Mucosa of gallbladder (tissue), 1 donor: ENCODE measurements around the gene AFF1. TPM values are rescaled to one million over a fixed set of nuclear protein-coding genes. Genes with fewer than 3 reads are reported as not detected.
A peak's percentile ranks its signal among the peaks of the same experiment; 100 is the strongest.
"Not testable (repeated sequence)": the region's sequence is repeated elsewhere in the genome, so short reads cannot be mapped to it uniquely, and the experiment has no call there.

ENCODE experiments used
- DNase-seq: peaks from one replicate; pipeline ENCODE4 v3.0.0-alpha.2; 2020; ENCODE audit warnings: low spot score
- total RNA-seq: library from RNA; stranded (reverse); gene quantifications from one replicate; pipeline ENCODE4 v1.2.1, GENCODE V29; 2021
- donor health status: DM: no; HTN: no; CAD: no.

Gene AFF1
- total RNA-seq, 1 donor from 2014 or later, result 97.3 TPM

DNA sequence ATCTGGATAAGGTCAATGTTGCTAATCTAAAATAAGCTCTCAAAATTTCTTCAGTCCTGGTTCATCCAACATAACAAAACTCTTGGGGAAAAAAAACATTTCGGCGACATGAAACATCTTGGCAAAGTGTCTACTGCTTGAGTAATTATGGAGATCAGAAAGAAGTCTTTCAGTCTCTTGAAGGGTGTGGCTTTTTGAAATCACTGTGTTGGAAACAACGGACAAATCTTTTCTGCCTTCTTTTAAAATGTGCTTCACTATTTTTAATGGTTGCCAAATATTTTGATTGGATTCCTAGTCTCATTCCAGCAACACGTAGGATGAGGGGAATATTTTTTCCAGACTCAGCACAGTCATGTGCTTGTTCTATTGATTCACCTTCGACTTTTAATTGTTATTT lies 147.0 kb downstream of the AFF1 start:
- DNase-seq, result no peak

DNA sequence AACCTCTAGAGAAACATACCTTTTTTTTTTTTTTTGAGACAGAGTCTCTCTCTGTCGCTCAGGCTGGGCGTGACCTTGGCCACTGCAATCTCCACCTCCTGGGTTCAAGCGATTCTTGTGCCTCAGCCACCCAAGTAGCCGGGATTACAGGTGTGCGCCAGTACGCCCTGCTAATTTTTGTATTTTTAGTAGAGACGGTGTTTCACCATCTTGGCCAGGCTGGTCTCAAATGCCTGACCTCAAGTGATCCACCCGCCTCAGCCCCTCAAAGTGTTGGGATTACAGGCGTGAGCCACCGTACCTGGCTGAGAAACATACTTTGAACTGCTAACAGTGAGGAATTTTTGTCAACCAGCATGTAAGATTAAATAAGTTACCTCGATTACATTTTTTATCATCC lies 150.9 kb downstream of the AFF1 start:
- not testable (repeated sequence) for DNase-seq

DNA sequence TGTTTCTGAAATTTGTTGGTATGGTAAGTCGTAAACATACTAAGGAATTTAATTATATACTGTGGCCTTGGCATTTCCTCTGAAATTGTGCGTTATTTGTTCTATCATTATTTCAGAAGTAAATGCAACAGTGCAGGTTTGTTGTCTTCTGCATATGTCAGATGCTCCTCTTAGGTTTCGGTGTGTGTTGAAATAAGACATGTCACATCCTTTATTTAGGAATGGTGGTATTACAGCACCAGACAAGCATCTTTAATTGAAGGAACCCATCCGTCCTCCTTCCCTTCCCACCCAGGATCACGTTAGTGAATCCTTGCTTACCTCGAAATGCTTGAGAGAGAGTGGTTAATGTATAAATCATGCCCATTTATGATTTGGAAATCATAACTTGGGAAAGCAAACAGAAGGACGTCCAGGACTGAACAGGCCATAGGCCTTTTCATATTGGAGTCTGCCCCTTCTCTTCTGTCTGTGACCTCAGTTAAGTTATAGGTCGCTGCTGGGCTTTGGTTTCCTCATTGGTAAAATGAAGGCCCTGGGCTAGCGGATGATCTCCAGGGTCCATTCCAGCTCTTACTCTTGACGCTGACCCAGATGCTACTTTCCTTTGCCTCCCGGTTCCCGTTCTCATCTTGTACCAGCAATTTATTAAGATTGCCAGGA lies 151.5 kb downstream of the AFF1 start:
- DNase-seq, result no peak

DNA sequence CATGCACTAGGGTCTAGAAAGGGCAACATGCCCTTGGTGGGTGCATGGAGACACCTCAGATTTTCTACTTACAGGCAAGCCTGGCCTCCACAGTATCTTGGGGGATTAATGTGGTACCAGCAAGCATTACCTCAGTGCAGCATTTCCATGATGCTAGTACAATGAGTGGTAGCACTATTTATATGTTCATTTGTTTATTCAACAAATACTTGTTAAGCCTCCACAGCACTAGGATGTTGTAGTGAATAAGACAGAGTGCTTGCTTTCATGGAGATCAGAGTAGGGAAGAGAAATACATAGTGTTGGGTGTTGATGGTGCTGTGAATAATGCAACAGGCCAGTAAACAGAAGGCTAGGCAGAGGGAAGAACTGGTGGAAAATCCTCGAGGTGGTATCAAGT lies 152.2 kb downstream of the AFF1 start:
- no peak for DNase-seq

DNA sequence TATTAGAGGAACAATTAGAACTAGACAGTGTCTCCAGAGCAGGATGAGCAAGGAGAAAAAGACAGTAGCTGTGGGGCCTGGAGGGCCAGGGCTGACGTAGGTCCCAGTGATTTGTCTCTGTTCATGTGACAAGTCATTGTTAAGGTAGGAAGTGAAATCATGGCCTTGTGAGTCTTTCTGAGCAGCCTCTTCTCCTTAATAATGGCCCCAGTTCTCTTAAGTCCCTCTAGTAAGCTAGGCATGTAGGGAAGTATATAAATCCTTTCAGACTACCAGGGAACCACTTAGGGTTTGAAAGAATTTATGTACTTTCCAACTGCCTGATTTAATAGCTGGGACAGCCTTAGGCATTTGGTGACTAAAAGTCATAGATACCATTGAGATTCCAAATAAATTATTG lies 152.6 kb downstream of the AFF1 start:
- no peak for DNase-seq

DNA sequence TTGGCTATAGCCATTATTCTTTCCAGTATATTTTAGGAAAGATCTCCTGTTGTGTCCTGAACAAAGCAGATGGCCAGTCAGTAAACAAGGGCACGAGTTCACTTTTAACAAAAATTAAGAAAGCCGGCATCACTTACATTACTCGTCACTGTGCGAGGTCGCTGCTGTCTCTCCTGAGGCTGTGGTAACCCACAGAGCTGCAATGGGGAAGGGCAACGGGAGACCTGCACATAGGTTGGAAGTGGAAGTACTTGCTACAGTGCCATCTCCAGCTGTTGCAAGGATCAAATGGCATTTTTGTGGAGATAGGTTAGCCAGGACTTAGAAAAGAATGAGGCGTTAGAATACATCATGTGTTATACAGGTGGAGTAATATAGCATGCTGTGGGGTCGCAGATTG lies 153.4 kb downstream of the AFF1 start:
- DNase-seq, result no peak

DNA sequence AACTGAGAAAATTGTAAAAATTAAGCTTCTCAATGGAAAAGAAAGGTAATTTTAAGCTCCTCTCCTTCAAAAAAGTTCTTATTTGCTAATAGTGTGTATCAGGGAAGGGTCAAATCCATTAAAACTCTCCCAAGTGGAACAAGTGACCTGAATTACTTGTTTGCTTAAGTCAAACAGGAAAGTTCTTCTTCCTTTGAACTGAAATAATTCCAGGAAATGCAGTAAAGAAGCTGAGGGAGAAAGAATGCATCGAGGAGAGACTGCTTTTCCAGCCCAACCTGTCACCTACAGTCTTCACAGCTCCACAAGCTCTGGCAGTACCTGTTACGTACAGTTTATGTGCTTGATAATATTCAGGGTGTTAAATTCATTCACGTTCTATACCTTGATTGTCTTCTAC lies 154.6 kb downstream of the AFF1 start:
- no peak for DNase-seq

DNA sequence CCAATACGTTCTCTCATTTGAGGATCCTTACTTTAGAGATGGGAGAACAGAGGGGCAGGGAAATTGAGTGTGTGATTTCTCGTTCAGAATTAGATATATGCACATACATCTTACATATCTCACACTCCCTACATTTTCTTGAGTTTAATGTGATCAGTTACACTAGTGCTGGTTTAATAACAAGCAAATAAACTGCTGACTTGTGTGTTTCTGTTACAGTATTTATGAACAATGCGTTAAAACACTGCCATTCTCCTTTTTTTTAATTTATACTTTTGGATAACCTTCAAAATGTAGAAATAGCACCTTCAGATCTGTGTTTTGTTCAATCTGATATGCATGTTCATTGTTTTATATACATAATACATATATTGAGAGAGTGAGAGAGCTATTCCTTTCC lies 155.5 kb downstream of the AFF1 start:
- DNase-seq, result no peak

DNA sequence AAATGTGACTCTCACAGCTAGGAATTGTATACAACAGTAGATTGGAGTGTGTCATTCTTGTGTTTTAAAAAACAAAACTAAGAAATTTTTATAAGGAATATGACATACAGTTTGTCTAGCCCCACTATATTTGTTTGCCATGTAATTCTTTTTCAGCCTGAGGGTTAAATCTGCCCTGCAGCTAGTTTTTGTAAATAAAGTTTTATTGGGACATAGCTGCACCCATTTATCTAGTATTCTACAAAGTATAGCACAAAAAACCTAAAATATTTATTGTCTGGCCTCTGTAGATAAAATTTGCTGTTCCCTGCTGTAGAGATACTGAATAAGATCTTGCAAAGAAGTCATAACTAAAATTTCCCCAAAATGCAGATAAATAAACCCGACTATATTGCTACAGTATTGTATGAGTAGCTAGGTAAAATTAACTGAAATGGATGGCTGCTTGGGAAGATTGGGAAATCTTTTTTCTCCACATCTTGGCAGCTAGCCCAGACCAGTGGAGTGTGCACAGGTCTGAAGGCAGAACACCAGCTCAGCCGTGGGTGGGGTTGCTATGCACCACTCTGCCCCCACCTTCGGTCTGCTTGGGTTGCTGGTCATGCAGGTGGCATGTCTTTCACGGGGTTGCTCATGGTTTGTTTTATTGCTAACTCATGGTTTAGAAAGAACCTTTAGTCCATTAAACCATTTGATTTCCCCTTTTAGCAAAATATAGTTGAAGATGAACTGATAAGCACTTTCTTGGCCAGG lies 157.8 kb downstream of the AFF1 start:
- DNase-seq, result peak; percentile 60

DNA sequence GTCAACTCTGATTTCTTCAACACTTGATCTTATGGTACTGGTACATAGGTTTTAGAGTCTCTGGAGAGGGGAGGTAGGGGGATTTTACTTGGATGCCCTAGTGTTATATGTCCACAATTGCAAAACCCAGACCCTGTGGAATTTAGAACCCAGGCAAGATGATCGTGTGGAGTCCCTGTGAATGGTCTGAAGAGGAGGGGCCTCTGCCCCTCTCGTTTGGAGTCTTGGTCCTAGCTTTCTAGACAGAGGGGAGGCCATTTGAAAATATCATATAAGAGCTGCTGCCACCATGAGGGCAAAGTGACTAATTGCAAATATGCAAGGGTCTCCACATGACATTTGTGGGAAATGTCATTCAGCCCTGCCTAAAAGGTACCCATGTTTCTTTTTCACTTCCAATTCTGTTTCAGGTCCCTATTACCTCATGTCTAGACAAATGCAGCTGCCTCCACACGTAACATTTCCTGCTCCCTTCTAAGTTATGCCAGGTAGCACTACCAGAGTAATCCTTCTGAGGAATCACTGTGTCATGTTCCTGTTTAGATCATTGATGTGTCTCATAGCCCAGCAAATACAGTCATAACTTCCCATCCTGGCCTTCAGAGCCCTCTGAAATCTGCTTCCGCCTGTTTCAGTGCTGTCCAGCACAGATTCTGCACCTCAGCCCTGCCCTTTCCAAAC lies 158.8 kb downstream of the AFF1 start:
- peak; percentile 29 for DNase-seq

DNA sequence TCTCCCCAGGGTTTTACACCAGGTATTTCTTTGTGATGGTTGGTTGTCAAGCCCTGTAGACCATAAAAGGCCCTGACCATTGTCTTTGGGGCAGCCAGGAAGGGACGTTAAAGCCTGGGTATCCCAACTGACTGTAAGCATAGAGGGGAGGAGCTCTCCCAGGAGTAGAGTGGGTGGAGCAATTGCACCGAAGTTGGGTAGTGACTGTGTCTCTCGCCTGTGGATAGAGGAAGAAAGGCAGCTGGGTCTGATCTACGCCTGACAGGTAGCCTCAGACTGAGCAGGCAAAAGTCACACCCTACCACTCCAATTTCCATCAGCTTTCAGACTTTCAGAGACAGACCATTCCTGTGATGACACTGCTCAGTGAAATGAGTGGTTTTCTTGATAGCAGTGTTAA lies 162.3 kb downstream of the AFF1 start:
- no peak for DNase-seq

DNA sequence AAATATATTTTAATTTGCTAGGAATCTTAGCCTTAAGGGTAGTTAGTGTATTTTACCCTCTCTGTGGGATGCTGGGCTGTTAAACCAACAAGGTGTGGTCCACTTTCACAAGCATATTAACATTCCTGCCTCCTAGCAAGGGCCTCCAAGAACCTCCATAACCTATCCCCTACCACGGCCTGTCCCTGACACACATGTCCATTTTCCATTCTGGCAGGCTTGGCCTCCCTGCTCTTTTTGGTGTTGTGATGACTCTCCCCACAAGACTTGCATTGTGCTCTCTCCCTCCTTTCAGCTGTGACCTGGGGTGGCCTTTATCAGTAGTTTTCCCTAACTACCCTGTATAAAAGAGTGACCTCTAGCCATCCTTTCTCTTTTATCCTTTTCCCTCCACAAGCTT lies 165.4 kb downstream of the AFF1 start:
- no peak for DNase-seq

DNA sequence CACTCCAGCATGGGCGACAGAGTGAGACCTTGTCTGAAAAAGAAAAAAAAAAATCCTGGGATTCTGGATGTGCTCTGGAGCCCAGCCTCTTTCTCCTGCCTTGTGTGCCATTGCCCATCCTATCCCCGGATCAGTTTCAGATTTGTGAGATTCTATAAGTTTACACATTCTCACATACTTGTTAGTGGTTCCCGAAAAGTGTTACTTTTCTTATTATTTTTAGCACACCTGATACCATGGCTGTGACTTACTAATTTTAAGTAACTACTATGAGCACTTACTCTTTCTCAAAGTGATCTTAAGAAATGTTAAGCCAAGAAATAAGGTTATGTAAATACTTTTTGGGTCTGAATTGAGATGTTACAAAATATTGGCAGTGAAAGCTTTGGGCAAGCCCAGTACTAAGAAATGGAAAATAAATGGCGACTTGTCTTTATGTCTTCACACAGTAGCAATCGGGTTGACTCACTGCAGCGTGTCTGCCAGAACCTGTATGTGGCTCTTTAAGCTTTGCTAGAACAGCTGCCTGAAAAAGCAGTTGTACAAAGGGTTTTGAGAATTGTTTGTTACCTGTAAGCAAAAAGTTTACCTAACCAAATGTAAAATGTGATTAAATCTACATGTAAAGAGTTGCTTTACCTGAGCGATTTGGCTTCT lies 166.9 kb downstream of the AFF1 start:
- DNase-seq, result no peak

DNA sequence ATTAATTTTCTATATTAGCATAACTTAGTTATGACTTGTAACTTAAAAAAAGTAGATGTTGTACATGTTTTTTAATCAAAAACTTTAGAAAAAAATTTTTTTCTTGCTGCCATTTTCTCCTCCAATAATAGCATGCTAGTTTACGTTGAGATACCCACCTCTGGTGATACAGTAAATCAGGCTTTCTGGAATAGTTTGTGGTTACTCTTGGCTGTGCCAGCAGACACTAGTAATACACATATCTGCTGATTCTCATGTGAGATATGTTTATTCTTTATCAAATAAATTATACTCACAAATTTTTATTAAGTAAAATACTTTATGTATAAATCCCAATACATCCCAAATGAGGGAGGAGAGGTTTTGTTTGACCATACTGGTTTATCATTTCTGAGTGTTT lies 168.3 kb downstream of the AFF1 start:
- no peak for DNase-seq

DNA sequence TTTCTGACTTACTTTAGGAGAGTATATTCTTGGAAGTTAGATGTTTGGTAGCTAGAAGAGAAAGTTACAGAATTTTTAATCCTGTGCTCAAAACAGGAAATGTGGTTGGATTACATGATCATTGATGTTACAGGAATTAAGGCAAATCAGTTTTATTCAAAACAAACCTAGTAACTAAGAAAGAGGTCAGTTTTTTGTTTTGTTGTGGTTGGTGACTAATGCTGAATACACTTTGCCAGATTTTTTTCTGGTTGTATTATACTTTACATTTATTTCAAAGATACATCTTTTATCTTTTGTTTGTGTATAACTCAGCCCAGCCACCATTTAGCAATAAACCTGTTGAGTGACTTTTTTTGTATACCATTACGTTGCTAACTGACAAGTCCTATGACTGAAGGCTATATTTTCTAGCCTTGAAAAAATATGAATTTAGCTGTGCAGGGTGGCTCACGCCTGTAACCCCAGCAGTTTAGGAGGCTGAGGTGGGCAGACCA lies 168.9 kb downstream of the AFF1 start:
- no peak for DNase-seq

DNA sequence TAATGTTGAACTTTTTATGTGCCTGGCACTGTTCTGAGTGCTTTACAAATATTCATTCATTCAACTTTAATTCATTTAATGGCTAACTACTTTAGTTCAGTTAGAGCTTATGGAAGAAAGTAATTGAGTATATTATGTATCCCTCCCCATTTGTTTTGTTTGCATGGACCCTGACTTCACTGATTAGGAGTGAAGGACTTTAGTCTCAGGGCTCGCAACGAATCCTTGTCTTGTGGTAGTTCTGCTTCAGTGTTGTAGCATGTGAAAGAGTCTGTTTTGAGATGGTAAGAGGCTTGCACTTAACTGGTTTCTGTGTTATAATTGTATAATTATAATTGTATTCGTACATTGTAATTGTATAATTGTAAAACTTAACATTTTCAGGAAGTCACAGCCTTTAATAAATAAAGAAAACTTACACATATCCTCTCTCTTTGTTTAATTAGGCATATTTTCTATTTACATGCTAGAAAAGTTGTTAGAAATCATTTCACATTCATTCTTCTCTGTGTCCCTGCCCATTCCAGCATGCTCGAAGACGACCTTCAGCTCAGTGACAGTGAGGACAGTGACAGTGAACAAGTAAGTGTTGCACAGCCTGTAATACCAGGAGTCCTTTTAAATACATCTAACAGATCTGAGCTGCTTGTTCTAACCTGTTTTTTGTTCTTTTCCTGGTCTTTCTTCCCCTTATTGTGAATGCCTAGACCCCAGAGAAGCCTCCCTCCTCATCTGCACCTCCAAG lies 170.5 kb downstream of the AFF1 start:
- no peak for DNase-seq

DNA sequence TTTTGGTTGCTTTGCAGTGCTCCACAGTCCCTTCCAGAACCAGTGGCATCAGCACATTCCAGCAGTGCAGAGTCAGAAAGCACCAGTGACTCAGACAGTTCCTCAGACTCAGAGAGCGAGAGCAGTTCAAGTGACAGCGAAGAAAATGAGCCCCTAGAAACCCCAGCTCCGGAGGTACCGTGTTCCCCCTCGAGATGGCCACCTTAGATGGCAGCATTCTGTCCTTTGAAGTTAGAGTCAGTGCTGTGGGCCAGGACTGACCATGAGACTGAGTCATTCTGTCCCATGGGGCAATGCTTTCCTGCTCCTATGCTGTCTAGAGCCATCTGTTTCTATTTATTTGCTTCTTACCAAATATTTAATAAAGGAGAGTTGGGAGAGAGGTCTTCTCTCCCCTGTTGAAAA lies 173.3 kb downstream of the AFF1 start:
- no peak for DNase-seq

DNA sequence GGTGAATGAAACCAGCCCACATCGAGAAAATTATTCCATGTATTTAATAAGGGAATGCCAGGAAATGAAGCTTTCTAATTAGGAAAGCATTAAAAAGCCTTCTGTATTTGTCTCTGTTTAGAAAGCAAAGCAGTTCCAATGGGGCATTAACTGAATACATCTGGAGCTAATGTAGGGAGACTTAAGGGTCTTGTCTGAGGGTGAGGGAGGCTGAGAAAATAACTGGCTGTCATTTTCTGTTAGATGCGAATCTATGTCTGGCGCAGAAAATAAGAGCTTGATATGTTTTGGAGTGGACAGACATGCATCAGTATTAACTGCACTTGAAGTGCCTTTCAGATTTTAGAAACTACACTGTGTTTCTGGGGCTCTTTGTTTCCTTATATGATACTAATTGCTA lies 174.3 kb downstream of the AFF1 start:
- DNase-seq, result no peak

DNA sequence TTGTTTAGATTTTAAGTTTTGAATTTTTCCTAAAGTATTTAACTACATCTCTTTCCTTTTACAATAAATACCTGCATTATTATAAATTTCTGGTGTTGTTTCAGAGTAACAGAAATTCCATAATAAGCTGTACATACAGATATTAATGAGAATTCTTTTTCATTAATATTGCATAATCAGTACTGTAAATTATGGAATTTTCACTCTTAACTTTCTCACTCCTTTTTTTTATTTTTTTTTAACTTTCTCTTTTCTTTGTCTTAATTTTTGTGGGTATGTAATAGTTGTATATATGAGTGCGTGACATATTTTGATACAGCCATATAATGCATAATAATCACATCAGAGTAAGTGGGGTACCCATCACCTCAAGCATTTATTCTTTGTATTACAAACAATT lies 175.1 kb downstream of the AFF1 start:
- no peak for DNase-seq

DNA sequence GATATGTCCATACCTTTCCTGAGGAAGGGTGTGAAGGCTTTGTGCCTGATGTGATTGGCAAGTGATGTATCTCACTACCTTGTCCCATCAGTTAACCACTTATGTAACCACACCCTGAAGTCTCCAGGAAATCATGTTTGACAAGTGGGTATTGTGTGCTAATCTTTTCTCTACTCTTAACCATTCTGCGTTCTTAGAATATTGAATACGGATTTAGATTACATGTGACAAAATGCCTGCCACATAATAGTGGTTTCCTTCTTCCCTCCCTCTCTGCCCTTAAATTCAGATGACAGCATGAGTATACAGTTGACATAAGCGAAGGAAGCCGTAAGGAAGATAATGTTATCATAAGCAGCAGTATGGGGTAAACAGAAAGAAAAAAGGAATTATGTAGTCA lies 177.3 kb downstream of the AFF1 start:
- no peak for DNase-seq

DNA sequence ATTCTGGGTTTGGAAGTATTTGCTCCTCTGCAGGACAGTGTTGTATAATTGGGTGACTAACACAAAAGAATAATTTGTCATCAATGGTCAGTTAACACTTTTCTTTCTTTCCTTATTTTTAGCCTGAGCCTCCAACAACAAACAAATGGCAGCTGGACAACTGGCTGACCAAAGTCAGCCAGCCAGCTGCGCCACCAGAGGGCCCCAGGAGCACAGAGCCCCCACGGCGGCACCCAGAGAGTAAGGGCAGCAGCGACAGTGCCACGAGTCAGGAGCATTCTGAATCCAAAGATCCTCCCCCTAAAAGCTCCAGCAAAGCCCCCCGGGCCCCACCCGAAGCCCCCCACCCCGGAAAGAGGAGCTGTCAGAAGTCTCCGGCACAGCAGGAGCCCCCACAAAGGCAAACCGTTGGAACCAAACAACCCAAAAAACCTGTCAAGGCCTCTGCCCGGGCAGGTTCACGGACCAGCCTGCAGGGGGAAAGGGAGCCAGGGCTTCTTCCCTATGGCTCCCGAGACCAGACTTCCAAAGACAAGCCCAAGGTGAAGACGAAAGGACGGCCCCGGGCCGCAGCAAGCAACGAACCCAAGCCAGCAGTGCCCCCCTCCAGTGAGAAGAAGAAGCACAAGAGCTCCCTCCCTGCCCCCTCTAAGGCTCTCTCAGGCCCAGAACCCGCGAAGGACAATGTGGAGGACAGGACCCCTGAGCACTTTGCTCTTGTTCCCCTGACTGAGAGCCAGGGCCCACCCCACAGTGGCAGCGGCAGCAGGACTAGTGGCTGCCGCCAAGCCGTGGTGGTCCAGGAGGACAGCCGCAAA lies 179.6 kb downstream of the AFF1 start:
- DNase-seq, result no peak
